K562 (cell line): Measurements from ENCODE around the gene CBY2. TPM values are rescaled to one million over a fixed set of nuclear protein-coding genes. Genes with fewer than 3 reads are reported as not detected.

Experiments used
- ATAC-seq: fragments of 200-7000 bp; cut with Tn5 transposase; 3 replicates; pipeline ENCODE4 v1.9.1; 2020; ENCODE audit warnings: moderate library complexity
- BruUV-seq: library from RNA; stranded (reverse); fragments of 400-500 nt; replicated peaks from 2 replicates; lab custom pipeline; 2021; lab: Mats Ljungman, UMichigan
- CTCF ChIA-PET: fragments of 300-600 bp; formaldehyde crosslinking; extraction: SDS; loops from one replicate; lab custom pipeline; 2021; ENCODE audit warnings: low intra/inter-chr PET ratio; lab: Yijun Ruan, JAX
- POLR2A ChIA-PET: fragments of 300-600, 350-650 bp; sonication (Branson Sonifier 250); formaldehyde crosslinking; extraction: SDS; loops from one replicate; lab custom pipeline; 2021; ENCODE audit warnings: antibody characterized with exemption, inconsistent platforms; lab: Yijun Ruan, JAX
- DNase-seq, 4 experiments: peaks; one replicate each; pipeline versions ENCODE4 v3.0.0 to v3.0.0-alpha.2; 2011 to 2018; ENCODE audit warnings: low spot score in 3 of 4, mixed read lengths in 3 of 4; ENCODE audit errors: extremely low read depth in 1 of 4
- FAIRE-seq: peaks from 2 replicates; lab custom pipeline; 2011; peaks lifted over from hg19 to GRCh38; lab: Jason Lieb, UNC
- H2AFZ ChIP-seq: 2 replicates; pipeline ENCODE4 v1.6.0; 2011; ENCODE audit warnings: low read depth, low read length, control low read depth, inconsistent platforms
- H3K27ac ChIP-seq: fragments of 200-600 bp; 3 replicates; pipeline ENCODE4 v1.8.0; 2011; ENCODE audit warnings: low read depth, mild to moderate bottlenecking, control low read depth, inconsistent platforms, low read length, moderate library complexity, mixed read lengths; ENCODE audit errors: extremely low read depth
- H3K27me3 ChIP-seq, 2 experiments: fragments of 300-600 bp in 1 of 2; 2 replicates in 1 of 2; 3 replicates in 1 of 2; pipeline versions ENCODE4 v1.6.0 to v1.8.0; 2011; ENCODE audit warnings: inconsistent platforms in 2 of 2, low read length in 2 of 2, mild to moderate bottlenecking in 1 of 2, mixed read lengths in 1 of 2, moderate library complexity in 1 of 2; ENCODE audit not compliant: control insufficient read depth in 2 of 2, insufficient read depth in 2 of 2
- H3K36me3 ChIP-seq: fragments of 300-600 bp; 3 replicates; pipeline ENCODE4 v1.8.0; 2011; ENCODE audit warnings: mild to moderate bottlenecking, low read length, inconsistent platforms; ENCODE audit not compliant: control insufficient read depth, insufficient read depth
- H3K4me1 ChIP-seq, 2 experiments: fragments of 200-600 bp in 1 of 2; replicated peaks in 1 of 2; 2 replicates in 1 of 2; 3 replicates in 1 of 2; pipeline versions ENCODE4 v1.5.1 to v1.8.0; 2011; ENCODE audit warnings: inconsistent platforms in 2 of 2, low read length in 2 of 2, mild to moderate bottlenecking in 1 of 2, mixed read lengths in 1 of 2, moderate library complexity in 1 of 2; ENCODE audit not compliant: control insufficient read depth in 2 of 2, insufficient read depth in 2 of 2
- H3K4me2 ChIP-seq: 2 replicates; pipeline ENCODE4 v1.6.1; 2011; ENCODE audit warnings: low read length, control low read depth, inconsistent platforms, mixed read lengths; ENCODE audit not compliant: insufficient read depth
- H3K4me3 ChIP-seq: fragments of 200-600 bp; sonication (generic), shearing (Covaris generic); 2 replicates; pipeline ENCODE4 v1.5.1; 2016; ENCODE audit warnings: control low read depth, inconsistent platforms
- H3K79me2 ChIP-seq: fragments of 200-600 bp; 3 replicates; pipeline ENCODE4 v1.8.0; 2011; ENCODE audit warnings: low read length, inconsistent platforms; ENCODE audit not compliant: control insufficient read depth, insufficient read depth
- H3K9ac ChIP-seq, 2 experiments: 2 replicates each; pipeline versions ENCODE4 v1.6.0 to v1.6.1; 2011; ENCODE audit warnings: low read depth in 2 of 2, low read length in 2 of 2, control low read depth in 1 of 2, inconsistent platforms in 1 of 2, mild to moderate bottlenecking in 1 of 2, mixed read lengths in 1 of 2; ENCODE audit not compliant: insufficient read depth in 1 of 2
- H3K9me1 ChIP-seq: one replicate; pipeline ENCODE4 v1.6.0; 2011; ENCODE audit warnings: inconsistent platforms, mild to moderate bottlenecking, low read length, moderate library complexity; ENCODE audit not compliant: control insufficient read depth, insufficient read depth
- H3K9me3 ChIP-seq: replicated peaks from 2 replicates; pipeline ENCODE4 v1.5.1; 2011; ENCODE audit warnings: low read depth, low read length, inconsistent platforms; ENCODE audit not compliant: control insufficient read depth, insufficient read depth
- H4K20me1 ChIP-seq: replicated peaks from 2 replicates; pipeline ENCODE4 v1.6.1; 2011; ENCODE audit warnings: low read length, inconsistent platforms, mixed read lengths; ENCODE audit not compliant: control insufficient read depth, insufficient read depth
- CEBPG ChIP-seq, 3 experiments: fragments of 200-800 bp in 1 of 3; sonication (Bioruptor generic) in 1 of 3; sonication (generic) in 1 of 3; formaldehyde crosslinking in 1 of 3; IDR thresholded peaks in 2 of 3; conservative IDR thresholded peaks in 1 of 3; 2 replicates each; pipeline versions ENCODE4 v1.6.1 to v1.8.0; 2016 to 2022; ENCODE audit warnings: missing compliant biosample characterization in 2 of 3, missing genetic modification characterization in 2 of 3, mild to moderate bottlenecking in 1 of 3, missing genetic modification reagents in 1 of 3
- IRF2 ChIP-seq: sonication (generic); formaldehyde crosslinking; IDR thresholded peaks from 2 replicates; pipeline ENCODE4 v1.8.1; 2022; ENCODE audit warnings: mild to moderate bottlenecking, missing genetic modification reagents
- NBN ChIP-seq: fragments of 450-650 bp; IDR thresholded peaks from 2 replicates; pipeline ENCODE4 v1.6.1; 2016; ENCODE audit warnings: low read depth, mild to moderate bottlenecking
- NFXL1 ChIP-seq: fragments of 450-650 bp; formaldehyde crosslinking; IDR thresholded peaks from 2 replicates; pipeline ENCODE4 v1.4.0; 2021; ENCODE audit warnings: mild to moderate bottlenecking
- NR2C2 ChIP-seq, 2 experiments: fragments of 200-800 bp in 1 of 2; sonication (Bioruptor generic) in 1 of 2; sonication (generic) in 1 of 2; formaldehyde crosslinking in 1 of 2; IDR thresholded peaks; 2 replicates each; pipeline versions ENCODE4 v1.6.1 to v1.8.0; 2016 to 2022; ENCODE audit warnings: mild to moderate bottlenecking in 1 of 2, missing compliant biosample characterization in 1 of 2, missing genetic modification characterization in 1 of 2, missing genetic modification reagents in 1 of 2
- POLR2AphosphoS5 ChIP-seq: IDR thresholded peaks from 2 replicates; pipeline ENCODE4 v1.6.1; 2011; ENCODE audit warnings: mild to moderate bottlenecking, low read depth, low read length, moderate library complexity; ENCODE audit not compliant: control insufficient read depth, insufficient read depth
- TSC22D4 ChIP-seq: fragments of 450-650 bp; IDR thresholded peaks from 2 replicates; pipeline ENCODE4 v1.6.1; 2016; ENCODE audit warnings: missing genetic modification characterization, missing biosample characterization, control low read depth
- ZNF217 ChIP-seq: sonication (generic); formaldehyde crosslinking; IDR thresholded peaks from 2 replicates; pipeline ENCODE4 v1.8.0; 2022; ENCODE audit warnings: mild to moderate bottlenecking, missing genetic modification reagents
- ZNF561 ChIP-seq: fragments of 450-650 bp; formaldehyde crosslinking; conservative IDR thresholded peaks from 2 replicates; pipeline ENCODE4 v1.4.0; 2020; ENCODE audit warnings: mild to moderate bottlenecking, moderate library complexity
- ZNF778 ChIP-seq: fragments of 450-650 bp; formaldehyde crosslinking; IDR thresholded peaks from 2 replicates; pipeline ENCODE4 v1.4.0; 2020; ENCODE audit warnings: mild to moderate bottlenecking, moderate library complexity
- WGBS: fragments of 100-300 bp; shearing (Covaris generic); methylation state at CpG from one replicate; pipeline ENCODE4 v1.1.6; 2016; ENCODE audit warnings: low coverage, mixed read lengths; ENCODE audit not compliant: insufficient coverage; ENCODE audit errors: missing lambda C conversion rate; 5-methylcytosine and 5-hydroxymethylcytosine counted together
- in situ Hi-C: fragments of 300-500 bp; cut with MboI; formaldehyde crosslinking; loops from 4 replicates; pipeline ENCODE4 v1.15.0; 2018; ENCODE audit warnings: inconsistent platforms, mixed read lengths
- intact Hi-C: fragments of 100-400 bp; cut with micrococcal nuclease; formaldehyde crosslinking; loops from 2 replicates; pipeline ENCODE4 v1.14.2; 2022
- polyA plus RNA-seq, 8 experiments: library from polyadenylated mRNA; depleted of rRNA in 4 of 8; stranded (reverse) in 5 of 8; unstranded in 3 of 8; fragments of >200 nt; fragmentation: Nextera tagmentation in 2 of 8; fragmentation: Illumina TruSeq in 1 of 8; extraction: Ambion mirVana in 2 of 8; extraction: Trizol in 1 of 8; gene quantifications; 2 replicates each; pipeline versions ENCODE4 v1.2.1 to v1.2.3, GENCODE V29; 2011 to 2014; ENCODE audit warnings: inconsistent platforms in 1 of 8, missing spikeins in 1 of 8
- total RNA-seq, 7 experiments: library from RNA; depleted of rRNA in 6 of 7; stranded (reverse); fragments of >200 nt in 6 of 7; fragmentation: Illumina TruSeq in 2 of 7; extraction: Trizol in 2 of 7; gene quantifications; 2 replicates each; pipeline versions ENCODE4 v1.2.1 to v1.2.3, GENCODE V29; 2011 to 2021; ENCODE audit warnings: low replicate concordance in 1 of 7

CBY2 gene
- total and polyA plus RNA-seq, 9 of the 15 experiments (the other 6 are each of a cell fraction or from before 2014, with no cell fraction given) = 0.09 TPM; not detected in 8

GRCh38 chr13:45690636-45691035, 11.5 kb upstream of the CBY2 start:
- Histone ChIP-seq H3K9me1 (no peaks in the 10 kb centered on the region), H4K20me1 (no peaks in the 10 kb centered on the region), H3K27me3 (peaks cover 0 to 13% of the 10 kb centered on the region in 2 experiments; a peak in 1 of 5 replicates), H3K36me3 (no peaks in the 10 kb centered on the region), H3K4me1 (no peaks in the 10 kb centered on the region), H3K9me3 (no peaks in the 10 kb centered on the region), H3K79me2 (no peaks in the 10 kb centered on the region), H3K27ac (no peak overlapping the region), H3K4me3 (no peak overlapping the region), H2AFZ (no peak overlapping the region), H3K4me2 (no peak overlapping the region), H3K9ac (no peak overlapping the region)
- ATAC-seq = no peak
- intact Hi-C loops = no loop called here
- POLR2A ChIA-PET = interaction anchor here (0.6 kb wide), 1 partner anchor 385 kb away, joined by 4 read pairs; no protein-coding TSS in a partner anchor
- WGBS = 0% methylated on average over 2 of the region's 2 CpGs
- CTCF ChIA-PET = no interaction called here
- in situ Hi-C loops = no loop called here
- TF ChIP-seq ZNF217 (CRISPR knock-in tag) (no peak), NFXL1 (CRISPR knock-in tag) (no peak), IRF2 (no peak), TSC22D4 (tag) (no peak), ZNF561 (CRISPR knock-in tag) (no peak), CEBPG (CRISPR knock-in tag; IDR thresholded peaks at IDR 0.05) (no peak), CEBPG (tag; conservative IDR thresholded peaks at IDR 0.05 in 1 of 2, IDR thresholded peaks at IDR 0.05 in 1 of 2) (no peak), NBN (no peak), POLR2AphosphoS5 (no peak), ZNF778 (no peak), NR2C2 (CRISPR knock-in tag; IDR thresholded peaks at IDR 0.05) (no peak), NR2C2 (tag; IDR thresholded peaks at IDR 0.05) (no peak)
- DNase-seq = no peak
- no peak for FAIRE-seq
- no TSS peak for BruUV-seq
